D721Med (cell line): Measurements from ENCODE around the gene SLC9A5.

ENCODE experiments used
- DNase-seq: peaks from one replicate; pipeline ENCODE4 v3.0.0; 2011; ENCODE audit warnings: low spot score; ENCODE audit not compliant: insufficient read length
- FAIRE-seq: peaks from 2 replicates; lab custom pipeline; 2011; peaks lifted over from hg19 to GRCh38; lab: Jason Lieb, UNC
- TF ChIP-seq, protein P1 (sequence below): IDR thresholded peaks from 2 replicates; pipeline ENCODE4 v1.5.1; 2012; ENCODE audit warnings: mild to moderate bottlenecking, control low read depth; ENCODE audit not compliant: insufficient read depth; ENCODE audit errors: missing control alignments

Gene SLC9A5

DNA sequence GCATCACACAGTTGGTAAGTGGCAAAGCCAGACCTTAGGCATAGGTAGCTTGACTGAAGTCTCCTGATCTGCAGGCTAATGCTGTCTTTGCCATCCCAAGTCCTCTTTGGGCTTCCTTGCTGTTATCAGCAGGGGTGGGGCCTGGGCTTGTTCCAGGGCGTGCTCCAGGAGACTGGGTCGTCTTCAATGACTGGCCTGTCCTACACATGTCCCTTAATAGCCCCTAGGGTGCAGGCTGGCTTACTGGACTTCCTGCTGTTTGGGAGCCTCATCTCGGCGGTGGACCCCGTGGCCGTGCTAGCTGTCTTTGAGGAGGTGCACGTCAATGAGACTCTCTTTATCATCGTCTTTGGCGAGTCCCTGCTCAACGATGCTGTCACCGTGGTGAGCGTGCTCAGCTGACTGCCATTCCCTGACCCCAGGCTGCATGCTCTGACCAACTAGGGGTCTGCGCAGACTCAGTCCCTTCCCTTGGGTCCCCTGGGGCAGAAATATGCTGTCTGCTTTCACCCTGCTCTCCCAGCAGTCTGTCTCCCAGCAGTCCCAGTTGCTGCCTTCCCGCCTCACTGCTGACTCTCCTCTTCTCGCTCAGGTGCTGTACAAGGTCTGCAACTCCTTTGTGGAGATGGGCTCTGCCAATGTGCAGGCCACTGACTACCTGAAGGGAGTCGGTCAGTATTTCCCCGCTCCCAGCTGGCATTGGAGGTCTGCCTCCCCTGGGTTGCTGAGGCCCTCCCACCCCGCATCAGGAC lies 6.2 kb downstream of the SLC9A5 start:
- FAIRE-seq, result no peak
- DNase-seq, result no peak
- TF ChIP-seq, protein P1, sequence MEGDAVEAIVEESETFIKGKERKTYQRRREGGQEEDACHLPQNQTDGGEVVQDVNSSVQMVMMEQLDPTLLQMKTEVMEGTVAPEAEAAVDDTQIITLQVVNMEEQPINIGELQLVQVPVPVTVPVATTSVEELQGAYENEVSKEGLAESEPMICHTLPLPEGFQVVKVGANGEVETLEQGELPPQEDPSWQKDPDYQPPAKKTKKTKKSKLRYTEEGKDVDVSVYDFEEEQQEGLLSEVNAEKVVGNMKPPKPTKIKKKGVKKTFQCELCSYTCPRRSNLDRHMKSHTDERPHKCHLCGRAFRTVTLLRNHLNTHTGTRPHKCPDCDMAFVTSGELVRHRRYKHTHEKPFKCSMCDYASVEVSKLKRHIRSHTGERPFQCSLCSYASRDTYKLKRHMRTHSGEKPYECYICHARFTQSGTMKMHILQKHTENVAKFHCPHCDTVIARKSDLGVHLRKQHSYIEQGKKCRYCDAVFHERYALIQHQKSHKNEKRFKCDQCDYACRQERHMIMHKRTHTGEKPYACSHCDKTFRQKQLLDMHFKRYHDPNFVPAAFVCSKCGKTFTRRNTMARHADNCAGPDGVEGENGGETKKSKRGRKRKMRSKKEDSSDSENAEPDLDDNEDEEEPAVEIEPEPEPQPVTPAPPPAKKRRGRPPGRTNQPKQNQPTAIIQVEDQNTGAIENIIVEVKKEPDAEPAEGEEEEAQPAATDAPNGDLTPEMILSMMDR, result no peak

DNA sequence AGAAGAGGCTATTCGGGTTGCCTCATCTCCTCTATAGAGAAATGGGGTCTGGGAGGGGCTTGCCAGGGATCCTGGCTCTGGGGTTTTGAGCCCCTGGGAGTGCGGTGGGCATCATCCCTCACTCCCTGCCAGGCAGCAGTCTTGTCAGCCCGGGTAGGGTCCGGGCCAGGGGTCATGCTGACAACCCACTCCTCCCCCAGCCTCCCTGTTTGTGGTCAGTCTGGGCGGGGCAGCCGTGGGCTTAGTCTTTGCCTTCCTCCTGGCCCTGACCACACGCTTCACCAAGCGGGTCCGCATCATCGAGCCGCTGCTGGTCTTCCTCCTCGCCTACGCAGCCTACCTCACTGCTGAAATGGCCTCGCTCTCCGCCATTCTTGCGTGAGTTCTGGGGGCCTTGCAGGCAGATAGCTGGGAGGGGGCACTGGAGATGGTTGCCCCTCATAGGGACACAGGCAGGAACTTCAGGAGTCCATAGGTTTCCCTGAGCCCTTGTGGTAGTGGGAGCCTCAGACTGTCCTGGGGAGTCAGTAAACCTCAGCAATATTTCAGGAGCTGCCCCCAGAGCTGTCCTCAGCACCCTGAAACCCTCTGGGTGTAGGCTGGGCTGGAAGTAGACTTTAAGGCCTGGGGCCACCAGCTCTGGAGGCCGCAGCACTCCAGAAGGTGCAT lies 6.9 kb downstream of the SLC9A5 start:
- no peak for DNase-seq
- TF ChIP-seq, protein P1, result no peak
- no peak for FAIRE-seq

DNA sequence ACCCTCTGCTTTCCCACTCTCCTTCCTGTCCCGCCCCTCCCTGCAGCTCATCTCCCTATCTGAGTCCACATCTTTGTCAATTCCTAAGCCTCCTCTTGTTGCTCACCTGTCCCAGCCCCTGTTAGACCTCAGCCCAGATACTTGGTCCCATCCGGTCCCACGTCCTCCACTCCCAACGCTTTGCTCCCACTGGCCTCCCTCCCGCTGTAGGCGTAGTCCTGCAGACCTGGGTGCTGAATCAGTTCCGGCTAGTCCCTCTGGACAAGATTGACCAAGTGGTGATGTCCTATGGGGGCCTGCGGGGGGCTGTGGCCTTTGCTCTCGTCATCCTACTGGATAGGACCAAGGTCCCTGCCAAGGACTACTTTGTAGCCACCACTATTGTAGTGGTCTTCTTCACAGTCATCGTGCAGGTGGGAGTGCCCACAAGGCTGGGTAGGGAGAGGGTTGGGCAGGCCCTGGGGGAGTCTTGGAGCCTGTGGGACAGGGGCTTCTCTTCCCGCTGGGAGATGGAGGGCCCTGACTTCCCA lies 8.0 kb downstream of the SLC9A5 start:
- DNase-seq (no peak), FAIRE-seq (no peak)
- TF ChIP-seq, protein P1, result no peak

GRCh38 chr16:67257486-67258160 lies 8.8 kb downstream of the SLC9A5 start:
- no peak for DNase-seq
- TF ChIP-seq, protein P1, result no peak
- FAIRE-seq, result no peak

GRCh38 chr16:67258161-67258835 lies 9.5 kb downstream of the SLC9A5 start:
- TF ChIP-seq, protein P1, result no peak
- no peak for FAIRE-seq
- DNase-seq, result no peak

GRCh38 chr16:67259705-67260104 lies 10.9 kb downstream of the SLC9A5 start:
- FAIRE-seq (no peak), DNase-seq (no peak)
- TF ChIP-seq, protein P1, result no peak
